Activated naive CD4-positive, alpha-beta T cell treated with anti-CD3 and anti-CD28 coated beads, Interleukin-2, amount 10 ng/mL, durations not matched to agents 7 days and 5 days (primary cell): ENCODE results near the gene ERFE.
A peak's percentile ranks its signal among the peaks of the same experiment; 100 is the strongest.

Experiments
- CTCF ChIA-PET: fragments of 350-600 bp; sonication (Branson Sonifier 250); formaldehyde crosslinking; loops from one replicate; lab custom pipeline; 2021; ENCODE audit warnings: antibody characterized with exemption; lab: Charles Lee
- DNase-seq: peaks from one replicate; pipeline ENCODE4 v3.0.0-alpha.2; 2020
- H3K27ac Mint-ChIP-seq: one replicate; pipeline ENCODE4 v1.8.0; 2021; ENCODE audit warnings: mild to moderate bottlenecking, moderate library complexity, mixed read lengths
- H3K27me3 Mint-ChIP-seq: one replicate; pipeline ENCODE4 v1.8.0; 2021; ENCODE audit warnings: mild to moderate bottlenecking, mixed read lengths
- H3K36me3 Mint-ChIP-seq: one replicate; pipeline ENCODE4 v1.8.0; 2021; ENCODE audit warnings: mixed read lengths
- H3K4me1 Mint-ChIP-seq: one replicate; pipeline ENCODE4 v1.8.0; 2021; ENCODE audit warnings: mixed read lengths
- H3K4me3 Mint-ChIP-seq: one replicate; pipeline ENCODE4 v1.8.0; 2021; ENCODE audit warnings: mild to moderate bottlenecking, moderate library complexity, mixed read lengths
- H3K9me3 Mint-ChIP-seq: one replicate; pipeline ENCODE4 v1.8.0; 2021; ENCODE audit warnings: mixed read lengths

Gene ERFE

GRCh38 chr2:238162251-238162845 lies 3.6 kb downstream of the ERFE start:
- Mint-ChIP-seq H3K27me3 (peaks cover 82% of the 10 kb centered on the region), H3K27ac (no peak overlapping the region), H3K4me1 (peaks cover 11% of the 10 kb centered on the region), H3K36me3 (no peaks in the 10 kb centered on the region), H3K9me3 (no peaks in the 10 kb centered on the region), H3K4me3 (no peak overlapping the region)
- CTCF ChIA-PET: interaction anchor here (0.6 kb wide), 1 partner anchor 101 kb away, joined by 3 read pairs; no protein-coding TSS in a partner anchor
- no peak for DNase-seq

- H3K36me3 Mint-ChIP-seq: peaks cover 2% of the 10 kb centered on the region
- CTCF ChIA-PET: interaction anchor here (1.0 kb wide), 1 partner anchor 36 kb away, joined by 3 read pairs; no protein-coding TSS in a partner anchor
- DNase-seq: no peak
- peaks cover 76% of the 10 kb centered on the region for H3K27me3 Mint-ChIP-seq
- H3K9me3 Mint-ChIP-seq: no peaks in the 10 kb centered on the region
- no peak overlapping the region for H3K27ac Mint-ChIP-seq
- H3K4me3 Mint-ChIP-seq: no peak overlapping the region
- H3K4me1 Mint-ChIP-seq: peaks cover 11% of the 10 kb centered on the region
Measured at GRCh38 chr2:238162846-238163441, 4.2 kb downstream of the ERFE start.

DNA sequence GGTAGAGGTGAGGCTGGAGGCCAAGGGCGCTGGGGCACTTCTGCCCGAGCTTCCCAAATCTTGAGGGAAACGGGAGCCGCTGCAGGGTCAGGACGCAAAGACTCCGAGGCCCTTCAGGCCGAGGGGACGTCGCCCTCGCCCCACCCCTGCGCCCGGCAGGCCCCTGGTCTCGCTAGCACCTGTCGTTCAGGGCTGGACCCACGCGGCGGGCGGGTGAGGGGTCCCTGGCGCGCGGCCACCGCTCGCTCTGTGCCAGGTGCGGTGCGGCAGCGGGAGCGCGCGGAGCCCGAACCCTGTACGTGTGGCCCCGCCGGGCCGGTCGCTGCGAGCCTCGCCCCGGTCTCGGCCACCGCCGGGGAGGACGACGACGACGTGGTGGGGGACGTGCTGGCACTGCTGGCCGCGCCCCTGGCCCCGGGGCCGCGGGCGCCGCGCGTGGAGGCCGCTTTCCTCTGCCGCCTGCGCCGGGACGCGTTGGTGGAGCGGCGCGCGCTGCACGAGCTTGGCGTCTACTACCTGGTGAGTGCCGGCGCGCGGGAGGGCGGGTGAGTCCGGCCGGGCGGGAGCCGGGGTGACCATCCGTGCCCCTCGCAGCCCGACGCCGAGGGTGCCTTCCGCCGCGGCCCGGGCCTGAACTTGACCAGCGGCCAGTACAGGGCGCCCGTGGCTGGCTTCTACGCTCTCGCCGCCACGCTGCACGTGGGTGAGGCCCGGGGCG lies 4.9 kb downstream of the ERFE start:
- H3K27me3 Mint-ChIP-seq: peaks cover 69% of the 10 kb centered on the region
- peaks cover 11% of the 10 kb centered on the region for H3K4me1 Mint-ChIP-seq
- CTCF ChIA-PET: interaction anchor here (1.0 kb wide), 1 partner anchor 37 kb away, joined by 3 read pairs; no protein-coding TSS in a partner anchor
- H3K36me3 Mint-ChIP-seq: peaks cover 2% of the 10 kb centered on the region
- H3K4me3 Mint-ChIP-seq: no peak overlapping the region
- no peak for DNase-seq
- no peak overlapping the region for H3K27ac Mint-ChIP-seq
- H3K9me3 Mint-ChIP-seq: no peaks in the 10 kb centered on the region

DNA sequence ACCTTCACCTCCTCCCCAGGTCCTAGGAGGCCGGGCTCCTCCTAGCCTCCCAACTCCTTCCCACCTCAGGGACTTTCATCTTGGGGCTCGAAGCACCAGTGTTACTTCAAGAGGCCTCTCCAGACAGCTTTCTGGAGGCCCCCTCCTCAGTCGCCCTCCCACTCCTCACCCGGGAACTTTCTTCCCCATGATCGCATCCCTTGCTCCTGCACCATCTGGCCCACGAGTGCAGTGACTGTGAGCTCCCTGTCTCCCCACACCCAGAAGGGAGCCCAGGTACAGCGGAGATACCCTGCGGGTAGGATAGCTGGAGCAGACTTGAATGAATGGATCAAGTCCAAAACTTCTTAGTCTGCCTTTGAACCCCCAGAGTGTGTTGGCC lies 6.1 kb downstream of the ERFE start:
- Mint-ChIP-seq H3K27me3 (peaks cover 60% of the 10 kb centered on the region), H3K4me1 (peaks cover 5% of the 10 kb centered on the region), H3K9me3 (no peaks in the 10 kb centered on the region), H3K4me3 (no peak overlapping the region), H3K27ac (no peak overlapping the region), H3K36me3 (peaks cover 10% of the 10 kb centered on the region)
- DNase-seq: no peak
- CTCF ChIA-PET: no interaction called here

DNA sequence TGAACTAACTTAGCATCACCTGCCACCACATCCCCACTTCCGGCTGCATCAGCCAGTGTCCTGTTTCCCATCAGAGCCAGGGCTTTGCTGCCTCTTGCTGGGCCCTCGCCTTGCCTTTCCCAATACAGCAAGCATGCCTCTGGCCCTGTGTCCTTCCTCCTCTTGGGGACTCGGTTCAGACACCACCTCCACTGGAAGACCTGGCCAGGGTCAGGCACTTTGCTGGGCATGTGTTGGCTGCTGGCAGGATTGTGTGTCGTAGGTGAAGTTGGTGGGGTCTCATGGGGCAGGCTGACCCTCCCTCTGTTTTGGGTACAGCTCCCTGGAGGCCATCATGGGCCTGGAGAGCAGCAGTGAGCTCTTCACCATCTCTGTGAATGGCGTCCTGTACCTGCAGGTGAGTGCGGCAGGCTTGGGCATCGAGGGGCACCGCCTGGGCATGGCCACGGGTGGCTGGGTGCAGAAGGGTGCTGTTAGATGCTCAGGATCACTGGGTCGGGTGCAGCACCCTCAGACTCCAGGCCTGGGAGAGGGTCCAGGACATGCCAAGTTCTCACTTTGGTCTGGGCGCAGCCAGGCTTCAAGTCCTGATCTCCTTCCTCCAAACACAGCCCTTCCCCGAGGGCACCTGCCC lies 6.6 kb downstream of the ERFE start:
- Mint-ChIP-seq H3K4me3 (no peak overlapping the region), H3K4me1 (peaks cover 5% of the 10 kb centered on the region), H3K9me3 (no peaks in the 10 kb centered on the region), H3K27me3 (peaks cover 55% of the 10 kb centered on the region), H3K36me3 (peaks cover 13% of the 10 kb centered on the region), H3K27ac (no peak overlapping the region)
- CTCF ChIA-PET: no interaction called here
- DNase-seq: no peak

DNA sequence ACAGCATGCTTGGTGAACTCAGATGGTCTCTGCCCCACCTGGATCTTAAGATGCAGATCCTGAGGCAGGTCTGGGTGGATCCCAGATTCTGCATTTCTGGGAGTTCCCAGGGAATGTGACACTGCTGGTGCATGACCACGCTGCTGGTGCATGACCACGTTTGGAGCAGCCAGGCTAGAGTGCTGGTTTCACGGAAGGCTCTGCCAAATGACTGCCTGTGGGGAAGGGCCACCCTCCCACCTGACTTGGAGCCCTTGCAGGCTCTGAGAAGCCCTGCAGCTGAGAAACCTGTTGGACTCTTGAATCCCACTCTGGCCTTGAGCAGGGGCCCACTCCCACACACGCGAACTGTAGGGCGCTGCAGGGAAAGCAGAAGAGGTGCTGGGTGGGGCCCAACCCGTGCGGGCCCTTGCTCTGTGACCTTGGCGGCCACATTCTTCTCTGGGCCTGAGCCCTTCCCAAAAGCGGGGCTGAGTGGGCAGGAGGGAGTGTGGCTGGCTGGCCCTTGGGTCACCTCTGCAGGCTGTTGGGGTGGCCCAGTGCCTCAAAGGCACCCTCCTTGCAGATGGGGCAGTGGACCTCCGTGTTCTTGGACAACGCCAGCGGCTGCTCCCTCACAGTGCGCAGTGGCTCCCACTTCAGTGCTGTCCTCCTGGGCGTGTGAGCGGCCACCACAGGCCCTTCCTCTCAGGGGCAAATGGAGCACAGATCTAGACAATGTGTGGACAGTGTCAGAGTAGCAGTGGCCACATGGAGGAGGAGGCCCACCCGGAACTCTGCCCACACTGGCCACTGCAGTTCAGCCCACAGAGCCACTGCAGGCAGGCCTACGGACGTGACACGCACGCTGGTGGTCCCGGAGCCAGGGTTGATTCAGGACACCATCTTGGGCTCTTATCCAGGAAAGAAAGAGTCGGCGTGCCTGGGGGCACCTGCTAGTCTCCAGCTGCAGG lies 7.9 kb downstream of the ERFE start:
- no peak for DNase-seq
- CTCF ChIA-PET: no interaction called here
- Mint-ChIP-seq H3K27me3 (peaks cover 42% of the 10 kb centered on the region), H3K4me3 (no peak overlapping the region), H3K27ac (no peak overlapping the region), H3K36me3 (peaks cover 16% of the 10 kb centered on the region), H3K4me1 (peaks cover 5% of the 10 kb centered on the region), H3K9me3 (no peaks in the 10 kb centered on the region)

DNA sequence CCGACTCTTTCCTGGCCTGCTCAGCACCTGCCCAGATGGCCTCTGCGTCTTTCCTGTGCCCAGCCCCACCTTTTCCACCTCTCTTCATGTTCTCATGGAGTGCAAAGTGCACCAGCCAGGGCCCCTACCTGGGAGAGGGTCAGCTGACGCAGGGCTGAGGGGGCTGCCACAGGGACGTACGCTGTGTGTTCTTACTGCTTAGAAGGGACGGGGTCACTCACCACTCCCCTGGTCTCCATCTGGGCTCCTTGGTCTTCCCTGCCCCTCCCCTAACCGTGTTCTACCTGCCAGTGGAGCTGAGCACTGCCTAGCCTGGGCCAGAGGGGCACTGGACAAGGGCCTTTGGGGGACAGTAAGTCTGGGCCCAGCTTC lies 8.6 kb downstream of the ERFE start:
- DNase-seq: no peak
- peak overlapping the region; percentile 37 for H3K27ac Mint-ChIP-seq
- peaks cover 5% of the 10 kb centered on the region for H3K4me1 Mint-ChIP-seq
- peaks cover 18% of the 10 kb centered on the region for H3K36me3 Mint-ChIP-seq
- CTCF ChIA-PET: no interaction called here
- H3K4me3 Mint-ChIP-seq: no peak overlapping the region
- H3K27me3 Mint-ChIP-seq: peaks cover 36% of the 10 kb centered on the region
- H3K9me3 Mint-ChIP-seq: no peaks in the 10 kb centered on the region

DNA sequence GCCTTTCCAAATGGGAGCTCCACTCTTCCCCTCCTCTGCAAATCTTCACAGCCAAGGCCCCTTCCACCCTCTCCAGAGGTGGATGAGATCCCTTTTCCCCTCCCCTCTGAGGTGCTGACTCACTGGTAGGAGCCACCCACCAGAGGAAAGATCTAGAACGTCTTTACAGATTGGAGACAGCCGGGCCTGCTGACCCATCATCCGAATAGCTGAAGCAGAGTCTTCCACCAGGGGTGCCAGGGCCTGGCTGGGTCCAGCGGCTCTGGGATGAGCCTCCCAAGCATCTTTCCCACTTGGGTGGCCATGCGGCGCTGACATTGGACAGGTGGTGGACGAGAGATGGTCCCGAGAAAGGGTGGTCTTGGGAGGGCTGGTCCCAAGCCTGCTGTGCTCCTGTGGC lies 9.0 kb downstream of the ERFE start:
- Mint-ChIP-seq H3K27me3 (peaks cover 31% of the 10 kb centered on the region), H3K27ac (peak overlapping the region; percentile 19), H3K9me3 (no peaks in the 10 kb centered on the region), H3K36me3 (peaks cover 22% of the 10 kb centered on the region), H3K4me1 (peaks cover 5% of the 10 kb centered on the region), H3K4me3 (no peak overlapping the region)
- no peak for DNase-seq
- CTCF ChIA-PET: no interaction called here

DNA sequence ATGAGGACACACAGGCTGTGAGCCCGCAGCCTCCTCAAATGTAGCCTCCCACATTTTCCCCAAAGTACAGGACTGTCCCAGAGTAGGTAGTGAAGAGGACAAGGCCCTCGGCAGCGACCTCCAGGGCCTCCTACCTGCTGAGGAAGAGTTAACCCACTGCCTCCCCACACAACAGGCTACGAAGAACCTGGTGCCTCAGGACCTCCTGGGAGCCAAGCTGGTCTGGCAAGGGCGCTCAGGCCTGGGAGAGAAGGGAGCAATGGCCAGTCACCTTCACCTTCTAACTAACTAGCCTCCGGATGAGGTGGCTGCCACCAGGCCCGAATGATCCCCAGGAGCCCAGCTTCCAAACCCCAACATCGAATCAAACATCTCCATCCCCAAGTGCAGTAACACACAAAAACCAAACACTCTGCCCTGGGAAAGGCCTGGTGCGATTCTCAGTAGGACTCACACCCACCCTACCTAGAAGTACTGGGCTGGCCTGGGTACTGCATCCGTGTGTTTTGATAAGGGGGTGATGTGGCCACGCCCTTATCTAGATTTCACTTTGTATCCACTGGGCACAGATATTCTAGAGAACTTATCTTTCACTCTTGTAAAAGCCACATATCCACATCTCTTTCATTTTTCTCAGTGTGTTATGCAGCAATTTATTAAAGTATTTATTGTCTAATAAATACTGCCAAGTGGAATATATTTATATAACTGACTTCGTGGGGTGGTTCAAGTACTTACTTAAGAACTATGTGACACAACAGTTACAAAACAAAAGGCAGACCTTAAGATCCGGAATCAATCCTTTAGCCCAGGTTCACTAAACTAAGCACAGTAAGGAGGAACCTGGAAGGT lies 9.7 kb downstream of the ERFE start:
- Mint-ChIP-seq H3K27ac (no peak overlapping the region), H3K9me3 (no peaks in the 10 kb centered on the region), H3K36me3 (peaks cover 29% of the 10 kb centered on the region), H3K4me3 (no peak overlapping the region), H3K27me3 (peaks cover 25% of the 10 kb centered on the region), H3K4me1 (peaks cover 5% of the 10 kb centered on the region)
- CTCF ChIA-PET: no interaction called here
- no peak for DNase-seq

DNA sequence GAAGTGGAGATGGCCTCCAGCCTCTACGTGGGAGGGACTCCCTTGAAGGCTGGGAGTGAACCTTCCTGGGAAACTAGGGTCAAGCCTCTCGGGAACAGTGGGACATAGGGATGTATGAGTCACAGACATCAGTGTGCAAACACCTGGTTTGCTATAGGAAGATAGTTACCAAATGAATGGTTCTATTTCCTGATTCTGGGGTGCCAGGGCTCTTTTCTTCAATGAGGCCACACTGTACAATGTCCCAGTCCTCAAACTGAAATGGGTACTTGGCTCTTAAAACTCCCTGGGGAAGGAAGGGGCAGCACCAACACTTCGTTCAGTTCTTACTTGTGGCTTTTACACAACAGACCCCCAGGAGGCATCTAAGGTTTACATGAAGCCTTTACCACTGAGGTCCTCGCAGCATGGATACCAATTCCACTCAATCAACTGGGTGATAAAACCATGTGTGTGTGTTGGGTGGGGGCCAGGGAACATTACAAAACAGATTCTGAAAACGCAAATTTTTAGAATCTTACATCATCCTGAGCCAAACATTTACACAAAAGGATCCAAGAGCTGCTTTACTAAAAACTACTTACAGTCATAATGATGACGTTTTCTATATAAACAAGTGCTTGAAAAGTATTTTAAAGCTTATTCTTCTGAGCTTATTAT lies 10.4 kb downstream of the ERFE start:
- CTCF ChIA-PET: no interaction called here
- H3K27ac Mint-ChIP-seq: no peak overlapping the region
- H3K36me3 Mint-ChIP-seq: peaks cover 36% of the 10 kb centered on the region
- no peak for DNase-seq
- no peaks in the 10 kb centered on the region for H3K9me3 Mint-ChIP-seq
- H3K27me3 Mint-ChIP-seq: peaks cover 21% of the 10 kb centered on the region
- no peak overlapping the region for H3K4me3 Mint-ChIP-seq
- H3K4me1 Mint-ChIP-seq: peaks cover 5% of the 10 kb centered on the region

GRCh38 chr2:238169708-238170251 lies 11.0 kb downstream of the ERFE start:
- peaks cover 36% of the 10 kb centered on the region for H3K36me3 Mint-ChIP-seq
- H3K27ac Mint-ChIP-seq: peak overlapping the region; percentile 30

GRCh38 chr2:238170386-238171071 lies 11.8 kb downstream of the ERFE start:
- Mint-ChIP-seq H3K4me1 (no peaks in the 10 kb centered on the region), H3K4me3 (no peak overlapping the region), H3K36me3 (peaks cover 37% of the 10 kb centered on the region), H3K9me3 (no peaks in the 10 kb centered on the region), H3K27ac (peak overlapping the region; percentile 28), H3K27me3 (peaks cover 7% of the 10 kb centered on the region)
- no peak for DNase-seq
- CTCF ChIA-PET: no interaction called here

More at GRCh38 chr2:238169708-238170251, 11.0 kb downstream of the ERFE start:
- CTCF ChIA-PET: no interaction called here
- no peak overlapping the region for H3K4me3 Mint-ChIP-seq
- peaks cover 15% of the 10 kb centered on the region for H3K27me3 Mint-ChIP-seq
- no peak for DNase-seq
- peaks cover 5% of the 10 kb centered on the region for H3K4me1 Mint-ChIP-seq
- no peaks in the 10 kb centered on the region for H3K9me3 Mint-ChIP-seq
